ENCODE results near the gene TM4SF4. TPM values are rescaled to one million over a fixed set of nuclear protein-coding genes. Genes with fewer than 3 reads are reported as not detected.

Gene TM4SF4
- total and polyA plus RNA-seq, 2 donors from 2014 or later = 0.92 to 0.94 TPM

- Histone ChIP-seq H3K9ac (ENCODE audit: low read length in 3 of 3) (no peak overlapping the region), H3K4me1 (ENCODE audit: control insufficient read depth in 2 of 3, insufficient read depth in 2 of 3, low read depth in 1 of 3, low read length in 3 of 3) (peaks cover 0 to 5% (median 0%) of the 10 kb centered on the region in 3 donors), H3K27me3 (ENCODE audit: control insufficient read depth, insufficient read depth, low read length) (no peaks in the 10 kb centered on the region), H3K9me3 (ENCODE audit: control insufficient read depth in 2 of 3, insufficient read depth in 1 of 3, low read length in 3 of 3) (no peaks in the 10 kb centered on the region), H3K4me3 (ENCODE audit: low read length in 3 of 3) (no peak overlapping the region), H3K36me3 (ENCODE audit: control insufficient read depth in 2 of 3, insufficient read depth in 3 of 3, low read length in 3 of 3) (no peaks in the 10 kb centered on the region), H3K27ac (ENCODE audit: low read depth in 2 of 2, low read length in 2 of 2) (no peak overlapping the region)
- intact Hi-C loops (cut with DNase I) = no loop called here
- DNase-seq (no peak), FAIRE-seq (no peak)
- TF ChIP-seq CTCF (IDR thresholded peaks at IDR 0.05; ENCODE audit: borderline replicate concordance, extremely low read depth, insufficient read depth) = no peak
Measured at GRCh38 chr3:149496891-149497290, 22.4 kb downstream of the TM4SF4 start.

GRCh38 chr3:149497966-149498670, 23.6 kb downstream of the TM4SF4 start:
- intact Hi-C loops (cut with DNase I) = no loop called here
- FAIRE-seq = no peak
- no peak overlapping the region for H3K4me3 ChIP-seq (ENCODE audit: low read length in 3 of 3)
- H3K9ac ChIP-seq (ENCODE audit: low read length in 3 of 3) = no peak overlapping the region
- no peak for DNase-seq
- no peaks in the 10 kb centered on the region for H3K9me3 ChIP-seq (ENCODE audit: control insufficient read depth in 2 of 3, insufficient read depth in 1 of 3, low read length in 3 of 3)
- TF ChIP-seq CTCF (IDR thresholded peaks at IDR 0.05; ENCODE audit: borderline replicate concordance, extremely low read depth, insufficient read depth) = no peak
- no peaks in the 10 kb centered on the region for H3K27me3 ChIP-seq (ENCODE audit: control insufficient read depth, insufficient read depth, low read length)
- no peaks in the 10 kb centered on the region for H3K36me3 ChIP-seq (ENCODE audit: control insufficient read depth in 2 of 3, insufficient read depth in 3 of 3, low read length in 3 of 3)
- H3K4me1 ChIP-seq (ENCODE audit: control insufficient read depth in 2 of 3, insufficient read depth in 2 of 3, low read depth in 1 of 3, low read length in 3 of 3) = peaks cover 0 to 5% (median 0%) of the 10 kb centered on the region in 3 donors
- no peak overlapping the region for H3K27ac ChIP-seq (ENCODE audit: low read depth in 2 of 2, low read length in 2 of 2)

GRCh38 chr3:149501524-149501923, 27.0 kb downstream of the TM4SF4 start:
- no peak overlapping the region for H3K4me3 ChIP-seq (ENCODE audit: low read length in 3 of 3)
- intact Hi-C loops (cut with DNase I) = no loop called here
- no peaks in the 10 kb centered on the region for H3K27me3 ChIP-seq (ENCODE audit: control insufficient read depth, insufficient read depth, low read length)
- no peaks in the 10 kb centered on the region for H3K9me3 ChIP-seq (ENCODE audit: control insufficient read depth in 2 of 3, insufficient read depth in 1 of 3, low read length in 3 of 3)
- TF ChIP-seq CTCF (IDR thresholded peaks at IDR 0.05; ENCODE audit: borderline replicate concordance, extremely low read depth, insufficient read depth) = no peak
- DNase-seq = peak in 2 of 5 donors; percentile 31 to 42
- FAIRE-seq = no peak
- no peak overlapping the region for H3K27ac ChIP-seq (ENCODE audit: low read depth in 2 of 2, low read length in 2 of 2)
- H3K4me1 ChIP-seq (ENCODE audit: control insufficient read depth in 2 of 3, insufficient read depth in 2 of 3, low read depth in 1 of 3, low read length in 3 of 3) = no peaks in the 10 kb centered on the region
- H3K9ac ChIP-seq (ENCODE audit: low read length in 3 of 3) = no peak overlapping the region
- no peaks in the 10 kb centered on the region for H3K36me3 ChIP-seq (ENCODE audit: control insufficient read depth in 2 of 3, insufficient read depth in 3 of 3, low read length in 3 of 3)

Measured in kidney (tissue), 14 donors.